HepG2 (cell line): ENCODE data around the gene AFF4. TPM values are rescaled to one million over a fixed set of nuclear protein-coding genes. Genes with fewer than 3 reads are reported as not detected.

Source experiments
- ATAC-seq: fragments of 200-7000 bp; cut with Tn5 transposase; 3 replicates; pipeline ENCODE4 v1.9.1; 2020; ENCODE audit warnings: mild to moderate bottlenecking, moderate library complexity
- BruUV-seq: library from RNA; stranded (reverse); fragments of 400-500 nt; replicated peaks from 2 replicates; lab custom pipeline; 2021; lab: Mats Ljungman, UMichigan
- CTCF ChIA-PET: fragments of 300-600 bp; formaldehyde crosslinking; extraction: SDS; loops from one replicate; lab custom pipeline; 2021; ENCODE audit warnings: low total read pairs, inconsistent platforms, low intra/inter-chr PET ratio; lab: Yijun Ruan, JAX
- POLR2A ChIA-PET: fragments of 350-600 bp; sonication (Branson Sonifier 250); formaldehyde crosslinking; loops from one replicate; lab custom pipeline; 2020; ENCODE audit warnings: antibody characterized with exemption, inconsistent platforms; lab: Yijun Ruan, JAX
- DNase-seq: peaks from one replicate; pipeline ENCODE4 v3.0.0-alpha.2; 2015; ENCODE audit warnings: low spot score
- FAIRE-seq: peaks from 3 replicates; lab custom pipeline; 2011; peaks lifted over from hg19 to GRCh38; lab: Jason Lieb, UNC
- H2AFZ ChIP-seq: one replicate; pipeline ENCODE4 v1.6.1; 2011; ENCODE audit warnings: low read length, inconsistent platforms
- H3K27ac ChIP-seq: fragments of 300-600 bp; 3 replicates; pipeline ENCODE4 v1.8.0; 2011; ENCODE audit warnings: mixed run types, mild to moderate bottlenecking, mixed read lengths, low read length, inconsistent platforms; ENCODE audit not compliant: insufficient read depth; ENCODE audit errors: extremely low read length
- H3K27me3 ChIP-seq, 2 experiments: fragments of 200-600 bp in 1 of 2; 2 replicates in 1 of 2; 3 replicates in 1 of 2; pipeline versions ENCODE4 v1.6.0 to v1.8.0; 2011; ENCODE audit warnings: low read length in 2 of 2, mild to moderate bottlenecking in 2 of 2, moderate library complexity in 2 of 2, inconsistent platforms in 1 of 2; ENCODE audit not compliant: insufficient read depth in 2 of 2, control insufficient read depth in 1 of 2
- H3K36me3 ChIP-seq, 2 experiments: fragments of 200-600 bp in 1 of 2; replicated peaks in 1 of 2; 2 replicates in 1 of 2; 3 replicates in 1 of 2; pipeline versions ENCODE4 v1.5.1 to v1.8.0; 2011; ENCODE audit warnings: low read length in 2 of 2, inconsistent platforms in 1 of 2; ENCODE audit not compliant: insufficient read depth in 2 of 2, control insufficient read depth in 1 of 2
- H3K4me1 ChIP-seq: 2 replicates; pipeline ENCODE4 v1.5.1; 2012; ENCODE audit warnings: low read length, inconsistent platforms; ENCODE audit not compliant: insufficient read depth
- H3K4me2 ChIP-seq: 2 replicates; pipeline ENCODE4 v1.6.0; 2011; ENCODE audit warnings: low read depth, low read length, inconsistent platforms
- H3K4me3 ChIP-seq, 3 experiments: fragments of 200-600 bp in 1 of 3; sonication (generic), shearing (Covaris generic) in 1 of 3; replicated peaks in 1 of 3; 2 replicates each; pipeline ENCODE4 v1.5.1; 2011 to 2016; ENCODE audit warnings: low read length in 3 of 3, inconsistent platforms in 2 of 3, low read depth in 2 of 3, mild to moderate bottlenecking in 2 of 3, control low read depth in 1 of 3, mixed read lengths in 1 of 3; ENCODE audit not compliant: insufficient read depth in 1 of 3
- H3K79me2 ChIP-seq: one replicate; pipeline ENCODE4 v1.6.1; 2011; ENCODE audit warnings: low read length, inconsistent platforms; ENCODE audit not compliant: insufficient read depth
- H3K9ac ChIP-seq: 2 replicates; pipeline ENCODE4 v1.6.0; 2011; ENCODE audit warnings: mild to moderate bottlenecking, low read depth, low read length, inconsistent platforms; ENCODE audit not compliant: insufficient read depth
- H3K9me3 ChIP-seq: 2 replicates; pipeline ENCODE4 v1.5.1; 2012; ENCODE audit warnings: mild to moderate bottlenecking, low read length
- H4K20me1 ChIP-seq: 2 replicates; pipeline ENCODE4 v1.6.0; 2011; ENCODE audit warnings: inconsistent platforms, mild to moderate bottlenecking, low read length, moderate library complexity; ENCODE audit not compliant: insufficient read depth
- DZIP1 ChIP-seq: sonication (generic); formaldehyde crosslinking; IDR thresholded peaks from 2 replicates; pipeline ENCODE4 v1.5.0; 2020; ENCODE audit warnings: mild to moderate bottlenecking, missing genetic modification reagents
- ELF3 ChIP-seq: IDR thresholded peaks from 2 replicates; pipeline ENCODE4 v1.6.1; 2016; ENCODE audit warnings: missing genetic modification reagents, missing compliant biosample characterization
- KLF16 ChIP-seq, 2 experiments: sonication (generic) in 1 of 2; formaldehyde crosslinking in 1 of 2; IDR thresholded peaks; 2 replicates each; pipeline versions ENCODE4 v1.6.1 to v1.8.0; 2016 to 2023; ENCODE audit warnings: missing genetic modification reagents in 2 of 2, missing compliant biosample characterization in 1 of 2
- MXI1 ChIP-seq: IDR thresholded peaks from 3 replicates; pipeline ENCODE4 v1.6.1; 2012; ENCODE audit warnings: low read depth, low read length, inconsistent platforms, borderline replicate concordance
- NCOA1 ChIP-seq: sonication (generic); formaldehyde crosslinking; IDR thresholded peaks from 2 replicates; pipeline ENCODE4 v1.9.0; 2021; ENCODE audit warnings: missing genetic modification reagents
- PAF1 ChIP-seq: IDR thresholded peaks from 2 replicates; pipeline ENCODE4 v1.6.1; 2016; ENCODE audit warnings: missing genetic modification reagents, missing compliant biosample characterization
- RXRB ChIP-seq: IDR thresholded peaks from 2 replicates; pipeline ENCODE4 v1.6.1; 2016; ENCODE audit warnings: borderline replicate concordance, missing genetic modification reagents, missing compliant biosample characterization
- ZFP36L1 ChIP-seq: sonication (generic); formaldehyde crosslinking; IDR thresholded peaks from 2 replicates; pipeline ENCODE4 v1.8.0; 2022; ENCODE audit warnings: mild to moderate bottlenecking, missing genetic modification reagents, moderate library complexity
- ZNF367 ChIP-seq: sonication (generic); formaldehyde crosslinking; IDR thresholded peaks from 2 replicates; pipeline ENCODE4 v1.4.0; 2020; ENCODE audit warnings: missing genetic modification reagents, borderline replicate concordance
- ZNF710 ChIP-seq: sonication (generic); formaldehyde crosslinking; IDR thresholded peaks from 2 replicates; pipeline ENCODE4 v1.5.0; 2020; ENCODE audit warnings: mild to moderate bottlenecking, missing genetic modification reagents, borderline replicate concordance
- WGBS: methylation state at CpG from one replicate; pipeline ENCODE4 v1.1.6; 2017; ENCODE audit warnings: low lambda C conversion rate; 5-methylcytosine and 5-hydroxymethylcytosine counted together
- in situ Hi-C: cut with HindIII; loops from 2 replicates; pipeline ENCODE4 v1.10.0; 2017; ENCODE audit warnings: low pct_unique_long_range_greater_than_20kb; ENCODE audit not compliant: extremely low pct_ligation_motif_present
- intact Hi-C: fragments of 100-400 bp; cut with micrococcal nuclease; formaldehyde crosslinking; loops from one replicate; pipeline ENCODE4 v1.10.0; 2022; ENCODE audit not compliant: unreplicated experiment
- polyA plus RNA-seq, 8 experiments: library from polyadenylated mRNA; depleted of rRNA in 3 of 8; stranded (reverse) in 7 of 8; unstranded in 1 of 8; fragments of >200 nt; fragmentation: Illumina TruSeq in 4 of 8; extraction: Trizol in 4 of 8; gene quantifications; 2 replicates each; pipeline versions ENCODE4 v1.2.1 to v1.2.3, GENCODE V29; 2011 to 2016; ENCODE audit warnings: low read depth in 4 of 8, missing spikeins in 1 of 8, mixed read lengths in 1 of 8; ENCODE audit not compliant: insufficient read depth in 1 of 8
- total RNA-seq, 5 experiments: library from RNA; depleted of rRNA; stranded (reverse); fragments of >200 nt; fragmentation: Illumina TruSeq; extraction: Trizol; gene quantifications; 2 replicates each; pipeline ENCODE4 v1.2.3, GENCODE V29; 2016; ENCODE audit warnings: low read depth in 1 of 5
- TF ChIP-seq, protein P1 (sequence below): sonication (generic); formaldehyde crosslinking; IDR thresholded peaks from 2 replicates; pipeline ENCODE4 v1.5.0; 2020; ENCODE audit warnings: missing genetic modification reagents
- TF ChIP-seq, protein P2 (sequence below): sonication (generic); formaldehyde crosslinking; IDR thresholded peaks from 2 replicates; pipeline ENCODE4 v1.8.0; 2023; ENCODE audit warnings: mild to moderate bottlenecking, missing genetic modification reagents

The AFF4 gene
- total and polyA plus RNA-seq, 2 of the 13 experiments (the other 11 are each of a cell fraction or from before 2014, with no cell fraction given) = 22.1 to 25.5 TPM

GRCh38 chr5:132828846-132829494 is 134.5 kb downstream of the AFF4 start:
- Histone ChIP-seq H3K9me3 (no peaks in the 10 kb centered on the region), H3K36me3 (peaks cover 4 to 24% of the 10 kb centered on the region in 2 experiments; a peak in 4 of 5 replicates), H3K4me1 (peaks cover 51% of the 10 kb centered on the region), H4K20me1 (no peaks in the 10 kb centered on the region), H3K27ac (peak overlapping the region; percentile 90), H3K4me2 (peak overlapping the region; percentile 93), H3K4me3 (peak overlapping the region; percentile 79 to 94 (median 93)), H3K79me2 (peaks cover 37% of the 10 kb centered on the region), H2AFZ (no peak overlapping the region), H3K27me3 (no peaks in the 10 kb centered on the region), H3K9ac (peak overlapping the region; percentile 96)
- CTCF ChIA-PET = interaction anchor here (1.4 to 3.1 kb wide), 2 partner anchors 37 to 54 kb away, joined by 9 to 39 read pairs; partner anchors contain the start of genes GDF9 and UQCRQ
- no peak for DNase-seq
- FAIRE-seq = no peak
- POLR2A ChIA-PET = interaction anchor here (1.0 to 6.6 kb wide), 8 partner anchors 8 to 222 kb away, joined by 3 to 91 read pairs (median 31); partner anchors contain the start of genes GDF9, HSPA4, LEAP2 and UQCRQ
- no TSS peak for BruUV-seq
- in situ Hi-C loops = no loop called here
- intact Hi-C loops = no loop called here
- ATAC-seq = no peak
- 71% methylated on average over 4 of the region's 4 CpGs for WGBS
- no peak for TF ChIP-seq KLF16 (CRISPR knock-in tag; IDR thresholded peaks at IDR 0.05)
- TF ChIP-seq, protein P1, sequence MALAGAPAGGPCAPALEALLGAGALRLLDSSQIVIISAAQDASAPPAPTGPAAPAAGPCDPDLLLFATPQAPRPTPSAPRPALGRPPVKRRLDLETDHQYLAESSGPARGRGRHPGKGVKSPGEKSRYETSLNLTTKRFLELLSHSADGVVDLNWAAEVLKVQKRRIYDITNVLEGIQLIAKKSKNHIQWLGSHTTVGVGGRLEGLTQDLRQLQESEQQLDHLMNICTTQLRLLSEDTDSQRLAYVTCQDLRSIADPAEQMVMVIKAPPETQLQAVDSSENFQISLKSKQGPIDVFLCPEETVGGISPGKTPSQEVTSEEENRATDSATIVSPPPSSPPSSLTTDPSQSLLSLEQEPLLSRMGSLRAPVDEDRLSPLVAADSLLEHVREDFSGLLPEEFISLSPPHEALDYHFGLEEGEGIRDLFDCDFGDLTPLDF (CRISPR knock-in tag) = no peak
- TF ChIP-seq RXRB = no peak
- TF ChIP-seq ZNF367 (CRISPR knock-in tag) = no peak
- 0 out of 2 replicates have a peak, but pooled peaks have one; percentile 16 for TF ChIP-seq DZIP1 (CRISPR knock-in tag)
- peak; percentile 20; the same call in 1 of the 3 replicates for TF ChIP-seq MXI1
- TF ChIP-seq ELF3 = no peak
- TF ChIP-seq NCOA1 (CRISPR knock-in tag) = no peak
- TF ChIP-seq, protein P2, sequence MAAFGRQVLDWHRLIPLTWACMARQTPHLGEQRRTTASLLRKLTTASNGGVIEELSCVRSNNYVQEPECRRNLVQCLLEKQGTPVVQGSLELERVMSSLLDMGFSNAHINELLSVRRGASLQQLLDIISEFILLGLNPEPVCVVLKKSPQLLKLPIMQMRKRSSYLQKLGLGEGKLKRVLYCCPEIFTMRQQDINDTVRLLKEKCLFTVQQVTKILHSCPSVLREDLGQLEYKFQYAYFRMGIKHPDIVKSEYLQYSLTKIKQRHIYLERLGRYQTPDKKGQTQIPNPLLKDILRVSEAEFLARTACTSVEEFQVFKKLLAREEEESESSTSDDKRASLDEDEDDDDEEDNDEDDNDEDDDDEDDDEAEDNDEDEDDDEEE = no peak
- TF ChIP-seq ZNF710 = no peak
- TF ChIP-seq ZFP36L1 = 0 out of 2 replicates have a peak, but pooled peaks have one; percentile 11
- TF ChIP-seq PAF1 = no peak
